T-helper 2 cell treated with Interferon-gamma antibody and Interleukin-4, amounts not matched to agents 100 ng/mL and 5 ng/mL, for 36 hours (primary cell): ENCODE measurements around the gene DDX11. TPM values are rescaled to one million over a fixed set of nuclear protein-coding genes. Genes with fewer than 3 reads are reported as not detected.
"Not testable (repeated sequence)": the region's sequence is repeated elsewhere in the genome, so short reads cannot be mapped to it uniquely, and the experiment has no call there.

Experiments used
- intact Hi-C: fragments of 100-400 bp; cut with micrococcal nuclease; formaldehyde crosslinking; loops from one replicate; pipeline ENCODE4 v1.15.1; 2023
- total RNA-seq: library from RNA; stranded (reverse); gene quantifications from 2 replicates; pipeline ENCODE4 v1.2.3, GENCODE V29; 2022

Gene DDX11
- total RNA-seq, 1 donor from 2014 or later: 173 TPM

- intact Hi-C loops: not testable (repeated sequence)
Measured at GRCh38 chr12:31098363-31098762, 24.7 kb downstream of the DDX11 start.

GRCh38 chr12:31098771-31099170 lies 25.1 kb downstream of the DDX11 start:
- intact Hi-C loops: not testable (repeated sequence)

GRCh38 chr12:31099434-31099833 lies 25.8 kb downstream of the DDX11 start:
- intact Hi-C loops: not testable (repeated sequence)

GRCh38 chr12:31100503-31101208 lies 27.0 kb downstream of the DDX11 start:
- intact Hi-C loops: not testable (repeated sequence)

- intact Hi-C loops: not testable (repeated sequence)
Measured at GRCh38 chr12:31102125-31102524, 28.5 kb downstream of the DDX11 start.

- intact Hi-C loops: not testable (repeated sequence)
Measured at GRCh38 chr12:31102596-31102995, 28.9 kb downstream of the DDX11 start.

- intact Hi-C loops: not testable (repeated sequence)
Measured at GRCh38 chr12:31103561-31103975, 29.9 kb downstream of the DDX11 start.

- intact Hi-C loops: not testable (repeated sequence)
Measured at GRCh38 chr12:31104220-31104619, 30.6 kb downstream of the DDX11 start.

- intact Hi-C loops: not testable (repeated sequence)
Measured at GRCh38 chr12:31104773-31105172, 31.1 kb downstream of the DDX11 start.

- intact Hi-C loops: no loop called here
Measured at GRCh38 chr12:31105668-31106067, 32.0 kb downstream of the DDX11 start.

- intact Hi-C loops: no loop called here
Measured at GRCh38 chr12:31106101-31106803, 32.6 kb downstream of the DDX11 start.

GRCh38 chr12:31109773-31110172 lies 36.1 kb downstream of the DDX11 start:
- intact Hi-C loops: not testable (repeated sequence)

- intact Hi-C loops: not testable (repeated sequence)
Measured at GRCh38 chr12:31110263-31110662, 36.6 kb downstream of the DDX11 start.

GRCh38 chr12:31115092-31115601 lies 41.5 kb downstream of the DDX11 start:
- intact Hi-C loops: not testable (repeated sequence)

- intact Hi-C loops: loop anchor here (1.0 kb wide), 1 partner anchor 121 kb away; no protein-coding TSS in a partner anchor
Measured at GRCh38 chr12:31116846-31117202, 43.2 kb downstream of the DDX11 start.

GRCh38 chr12:31117203-31118011 lies 43.7 kb downstream of the DDX11 start:
- intact Hi-C loops: loop anchor here (1.0 kb wide), 1 partner anchor 121 kb away; no protein-coding TSS in a partner anchor

GRCh38 chr12:31118347-31119191 lies 44.9 kb downstream of the DDX11 start:
- intact Hi-C loops: no loop called here

- intact Hi-C loops: no loop called here
Measured at GRCh38 chr12:31119192-31119802, 45.6 kb downstream of the DDX11 start.

GRCh38 chr12:31119803-31120211 lies 46.1 kb downstream of the DDX11 start:
- intact Hi-C loops: no loop called here

- intact Hi-C loops: no loop called here
Measured at GRCh38 chr12:31120392-31121008, 46.8 kb downstream of the DDX11 start.
